Left forelimb (tissue), 1 donor: Measurements from ENCODE around the gene LRTM2.

Experiments
- DNase-seq: peaks from one replicate; pipeline ENCODE4 v3.0.0-alpha.2; 2018; ENCODE audit warnings: low spot score

Gene LRTM2

DNA sequence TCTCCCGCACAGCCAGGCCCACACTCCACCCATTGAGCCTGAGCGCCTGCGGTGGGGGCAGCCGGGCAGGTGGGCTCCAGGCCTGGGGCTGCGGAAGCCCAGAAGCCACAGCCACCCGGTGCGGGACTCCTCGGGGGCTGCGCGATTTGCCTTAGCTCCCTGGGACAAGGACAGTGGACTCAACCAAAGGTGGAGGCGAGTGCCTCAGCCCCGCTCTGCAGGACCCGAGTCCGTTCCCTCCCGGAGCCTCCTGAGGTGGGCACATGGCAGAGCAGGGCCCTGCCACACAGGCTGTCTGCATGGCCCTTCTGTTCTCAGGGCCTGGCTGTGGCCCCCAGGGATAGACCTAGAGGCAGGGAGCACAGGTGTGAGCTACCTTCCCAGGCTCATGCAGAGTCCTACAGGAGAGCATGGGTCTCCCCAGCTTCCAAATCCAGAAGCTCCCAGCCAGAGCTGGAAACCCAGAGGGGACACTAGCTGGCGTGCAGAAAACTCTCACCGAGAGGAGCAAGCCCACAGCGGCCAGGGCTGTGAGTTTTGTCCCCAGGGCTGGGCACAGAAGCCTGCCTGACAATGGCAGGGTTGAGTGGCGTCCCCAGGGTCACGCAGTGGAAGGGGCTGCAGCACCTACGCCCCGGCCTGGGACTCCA lies 22.2 kb upstream of the LRTM2 start:
- DNase-seq: peak; percentile 58

DNA sequence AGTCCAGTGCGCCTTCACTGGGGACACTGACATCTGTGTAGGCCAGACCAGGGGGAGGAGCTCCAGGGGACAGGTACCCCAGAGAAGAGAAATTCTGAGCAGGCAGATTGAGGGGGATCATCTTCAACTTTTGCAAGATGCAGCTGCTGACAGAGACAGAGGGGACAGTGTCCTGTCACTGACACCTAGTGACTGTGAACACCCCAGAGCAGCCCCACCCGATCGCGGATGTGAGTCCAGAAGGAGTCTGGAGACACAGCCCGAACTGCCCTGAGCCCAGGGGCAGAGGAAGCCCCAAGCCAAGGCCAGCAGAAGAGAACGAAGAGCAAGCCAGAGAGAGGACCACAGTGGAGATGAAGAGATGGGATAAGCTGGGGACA lies 21.7 kb upstream of the LRTM2 start:
- peak; percentile 52 for DNase-seq

- peak; percentile 59 for DNase-seq
These were observed 21.1 kb upstream of the LRTM2 start for GRCh38 chr12:1799051-1799881.

- peak; percentile 55 for DNase-seq
These were observed 20.4 kb upstream of the LRTM2 start for GRCh38 chr12:1799882-1800400.

GRCh38 chr12:1800401-1801302 lies 19.7 kb upstream of the LRTM2 start:
- peak; percentile 62 for DNase-seq

- DNase-seq: peak; percentile 28
These were observed 18.9 kb upstream of the LRTM2 start for GRCh38 chr12:1801303-1801975.

GRCh38 chr12:1803736-1804135 lies 16.6 kb upstream of the LRTM2 start:
- no peak for DNase-seq

DNA sequence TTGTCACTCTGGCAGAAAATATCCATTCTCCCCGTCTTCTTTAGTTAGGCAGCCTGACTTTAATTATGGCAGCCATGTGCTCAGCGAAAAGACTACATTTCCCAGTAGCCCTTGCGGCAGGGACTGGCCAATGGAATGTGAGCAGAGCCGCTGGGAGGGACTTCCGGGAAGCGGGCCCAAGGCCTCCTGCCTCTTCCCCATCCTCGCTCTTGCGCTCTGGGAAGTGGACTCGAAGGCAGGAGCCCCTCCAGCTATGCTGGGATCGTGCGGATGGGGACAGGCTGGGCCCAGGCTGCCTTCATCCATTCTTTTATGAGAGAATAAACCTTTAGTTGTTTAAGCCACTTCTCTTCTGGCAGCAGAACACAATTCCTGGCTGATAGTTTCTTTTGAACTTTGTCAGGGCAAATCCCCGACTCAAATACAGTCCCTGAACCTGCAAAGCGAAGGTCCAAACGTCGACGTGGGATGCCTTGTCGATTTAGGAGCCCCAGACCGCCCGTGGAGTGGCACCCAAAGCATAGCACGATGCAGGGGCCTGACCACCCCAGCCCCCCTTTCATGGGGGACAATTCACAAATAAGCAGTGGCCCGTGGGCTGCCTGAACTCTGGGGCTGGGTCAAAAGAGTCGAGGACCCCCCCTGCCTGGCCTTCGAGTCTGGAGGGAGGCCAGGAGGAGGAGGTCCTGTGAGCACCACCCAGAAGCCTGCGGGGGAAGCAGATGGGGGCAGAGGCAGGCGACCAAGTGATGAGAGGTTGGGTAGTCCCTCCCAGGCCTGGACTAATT lies 15.6 kb upstream of the LRTM2 start:
- peak; percentile 89 for DNase-seq

GRCh38 chr12:1805441-1806081 lies 14.8 kb upstream of the LRTM2 start:
- no peak for DNase-seq

DNA sequence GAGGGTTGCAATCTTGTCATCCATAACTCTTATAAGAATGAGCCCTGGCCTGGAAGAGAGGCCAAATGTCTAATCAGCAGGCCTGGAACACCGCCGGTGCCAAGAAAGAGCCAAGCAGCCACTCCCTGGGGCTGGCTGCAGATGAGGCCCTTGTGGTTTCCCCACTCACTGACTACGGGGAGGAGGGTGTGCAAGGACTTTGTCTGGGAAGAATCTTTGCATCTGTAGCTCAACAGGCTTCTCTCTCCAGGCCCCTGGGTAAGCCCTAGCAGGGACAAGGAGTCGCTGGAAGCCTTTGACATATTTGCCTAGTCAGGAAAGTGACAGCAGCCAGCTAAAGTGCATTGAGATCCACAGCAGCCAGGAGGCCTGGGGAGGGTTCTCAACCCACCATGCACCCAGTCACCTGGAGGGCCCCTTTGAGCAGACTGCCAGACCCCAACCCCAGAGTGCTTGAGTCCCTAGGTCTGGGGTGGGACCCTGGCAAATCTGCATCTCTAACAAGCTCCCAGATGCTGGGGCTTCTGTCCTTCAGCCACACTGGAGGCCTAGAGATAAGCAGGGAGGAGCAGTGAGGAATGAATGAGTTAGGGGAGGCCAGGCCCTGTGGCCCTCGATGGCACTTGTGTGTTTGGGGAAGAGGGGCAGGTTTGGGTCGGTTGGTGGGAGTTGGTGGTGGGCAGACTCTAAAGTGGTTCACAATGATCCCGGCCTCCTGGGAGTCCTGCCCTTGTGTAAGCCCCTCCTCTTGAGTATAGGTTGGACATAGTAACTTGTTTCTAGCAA lies 13.9 kb upstream of the LRTM2 start:
- DNase-seq: no peak

- DNase-seq: no peak
These were observed 13.1 kb upstream of the LRTM2 start for GRCh38 chr12:1807087-1807860.

GRCh38 chr12:1808036-1808797 lies 12.1 kb upstream of the LRTM2 start:
- no peak for DNase-seq

GRCh38 chr12:1808798-1809480 lies 11.4 kb upstream of the LRTM2 start:
- no peak for DNase-seq

DNA sequence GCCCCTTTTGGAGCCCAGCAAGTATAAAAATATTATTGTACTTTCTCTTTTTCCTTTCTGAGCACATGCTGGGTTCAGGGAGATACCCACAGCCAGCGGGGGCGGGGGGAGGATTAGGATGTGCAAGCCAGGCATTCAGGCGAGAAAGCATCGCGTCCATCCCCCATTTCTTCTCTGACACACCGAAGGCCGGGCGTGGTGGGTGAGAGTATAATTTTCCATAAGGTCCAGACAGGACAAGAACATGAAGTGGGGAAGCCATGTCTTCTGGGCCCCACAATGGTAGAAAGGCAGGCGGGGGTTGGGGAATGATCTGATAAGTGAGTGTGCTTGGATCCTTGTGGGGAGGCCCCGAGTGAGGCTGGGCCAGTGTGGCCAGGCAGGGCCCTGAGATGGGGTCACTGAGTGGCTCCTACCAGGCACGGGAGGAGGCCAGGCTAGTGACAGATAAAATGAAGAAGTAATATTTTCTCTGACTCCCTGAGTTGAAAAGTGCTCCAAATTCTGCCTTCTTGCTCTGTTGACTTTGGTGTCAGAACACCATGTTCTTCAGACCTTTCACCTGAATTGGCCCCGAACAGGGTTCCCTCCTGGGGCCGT lies 10.7 kb upstream of the LRTM2 start:
- no peak for DNase-seq

- no peak for DNase-seq
These were observed 10.0 kb upstream of the LRTM2 start for GRCh38 chr12:1810201-1810930.

- DNase-seq: no peak
These were observed 9.5 kb upstream of the LRTM2 start for GRCh38 chr12:1810931-1811280.
